Neural progenitor cell (in vitro differentiated cells): ENCODE data around the gene MCTP2. TPM values are rescaled to one million over a fixed set of nuclear protein-coding genes. Genes with fewer than 3 reads are reported as not detected.
A peak's percentile ranks its signal among the peaks of the same experiment; 100 is the strongest.

Experiments used
- DNase-seq: peaks from one replicate; pipeline ENCODE4 v3.0.0-alpha.2; 2016; ENCODE audit warnings: low spot score
- H2AFZ ChIP-seq: fragments of 200-600 bp; sonication (generic); replicated peaks from 2 replicates; pipeline ENCODE4 v1.6.1; 2016; ENCODE audit warnings: antibody characterized with exemption
- H3F3A ChIP-seq: fragments of 200-600 bp; sonication (generic); 2 replicates; pipeline ENCODE4 v1.6.1; 2016; ENCODE audit warnings: antibody characterized with exemption, low read depth
- H3K27ac ChIP-seq: fragments of 200-600 bp; sonication (generic); 2 replicates; pipeline ENCODE4 v1.5.1; 2016; ENCODE audit warnings: mild to moderate bottlenecking
- H3K27me3 ChIP-seq: fragments of 200-600 bp; sonication (generic); 2 replicates; pipeline ENCODE4 v1.6.1; 2016; ENCODE audit warnings: mild to moderate bottlenecking, moderate library complexity
- H3K36me3 ChIP-seq: fragments of 200-600 bp; sonication (generic); 2 replicates; pipeline ENCODE4 v1.5.1; 2016
- H3K4me1 ChIP-seq: fragments of 200-600 bp; sonication (generic); 2 replicates; pipeline ENCODE4 v1.6.1; 2016; ENCODE audit warnings: mixed run types
- H3K4me2 ChIP-seq: fragments of 200-600 bp; sonication (generic); 2 replicates; pipeline ENCODE4 v1.6.1; 2016
- H3K4me3 ChIP-seq: fragments of 200-600 bp; sonication (generic); 2 replicates; pipeline ENCODE4 v1.5.1; 2016
- H3K79me2 ChIP-seq: fragments of 200-600 bp; sonication (generic); 2 replicates; pipeline ENCODE4 v1.6.1; 2016; ENCODE audit warnings: low read depth
- H3K9ac ChIP-seq: fragments of 200-600 bp; sonication (generic); 2 replicates; pipeline ENCODE4 v1.6.1; 2016
- H3K9me3 ChIP-seq: fragments of 200-600 bp; sonication (generic); 2 replicates; pipeline ENCODE4 v1.5.1; 2016; ENCODE audit warnings: low read depth
- H4K20me1 ChIP-seq: fragments of 200-600 bp; sonication (generic); 2 replicates; pipeline ENCODE4 v1.6.1; 2016; ENCODE audit warnings: low read depth
- H3K27ac Mint-ChIP-seq: 3 replicates; pipeline ENCODE4 v1.8.0; 2021; ENCODE audit warnings: mixed read lengths
- H3K27me3 Mint-ChIP-seq: 2 replicates; pipeline ENCODE4 v1.8.0; 2022; ENCODE audit warnings: low read depth, mild to moderate bottlenecking, inconsistent platforms, moderate library complexity, mixed read lengths; ENCODE audit not compliant: insufficient read depth
- H3K36me3 Mint-ChIP-seq: 3 replicates; pipeline ENCODE4 v1.8.0; 2021; ENCODE audit warnings: mixed read lengths
- H3K4me1 Mint-ChIP-seq: 3 replicates; pipeline ENCODE4 v1.8.0; 2021; ENCODE audit warnings: mixed read lengths
- H3K4me3 Mint-ChIP-seq: 3 replicates; pipeline ENCODE4 v1.8.0; 2021; ENCODE audit warnings: mild to moderate bottlenecking, moderate library complexity, mixed read lengths
- H3K9me3 Mint-ChIP-seq: 3 replicates; pipeline ENCODE4 v1.8.0; 2020; ENCODE audit warnings: mixed read lengths
- EZH2 ChIP-seq: fragments of 200-600 bp; sonication (generic); IDR thresholded peaks from 2 replicates; pipeline ENCODE4 v1.6.1; 2017; ENCODE audit warnings: antibody characterized with exemption, mild to moderate bottlenecking, moderate library complexity
- EZH2phosphoT487 ChIP-seq: fragments of 200-600 bp; sonication (generic); IDR thresholded peaks from 2 replicates; pipeline ENCODE4 v1.6.1; 2017; ENCODE audit warnings: antibody characterized with exemption
- total RNA-seq: library from RNA; depleted of rRNA; stranded (reverse); fragments of >200 nt; gene quantifications from 2 replicates; pipeline ENCODE4 v1.2.3, GENCODE V29; 2015; ENCODE audit warnings: low replicate concordance
- TF ChIP-seq, protein P1 (sequence below): fragments of 200-600 bp; sonication (generic); IDR thresholded peaks from 2 replicates; pipeline ENCODE4 v1.5.1; 2017; ENCODE audit warnings: antibody characterized with exemption, mild to moderate bottlenecking

The MCTP2 gene
- total RNA-seq, 1 donor from 2014 or later, result 0.17 TPM

DNA sequence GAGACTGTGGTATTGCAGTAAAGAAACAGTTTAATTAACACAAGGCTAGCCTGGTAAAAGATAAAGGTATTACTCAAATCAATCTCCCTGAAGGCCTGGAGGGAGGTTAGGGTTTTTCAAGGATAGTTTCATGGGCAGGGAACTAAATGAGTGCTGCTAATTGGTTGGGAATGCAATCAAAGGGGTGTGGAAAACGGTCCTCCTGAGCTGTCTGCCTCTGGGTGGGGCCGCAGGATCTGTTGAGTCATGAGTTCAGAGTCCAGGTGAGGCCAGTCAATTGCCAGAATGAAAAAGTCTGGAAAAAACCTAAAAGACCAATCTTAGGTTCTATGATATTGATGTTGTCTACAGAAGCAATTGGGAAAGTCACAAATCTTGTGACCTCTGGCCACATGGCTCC, 293.2 kb downstream of the MCTP2 start:
- Mint-ChIP-seq H3K4me1 (no peaks in the 10 kb centered on the region), H3K36me3 (no peaks in the 10 kb centered on the region), H3K9me3 (no peaks in the 10 kb centered on the region), H3K27me3 (peaks cover 5% of the 10 kb centered on the region), H3K4me3 (no peak overlapping the region), H3K27ac (no peak overlapping the region)
- no peak overlapping the region for H2AFZ ChIP-seq
- H3K4me2 ChIP-seq, result no peak overlapping the region
- H3K9me3 ChIP-seq, result no peaks in the 10 kb centered on the region
- H3K27ac ChIP-seq, result no peak overlapping the region
- no peak for TF ChIP-seq EZH2phosphoT487
- TF ChIP-seq EZH2, result no peak
- TF ChIP-seq, protein P1, sequence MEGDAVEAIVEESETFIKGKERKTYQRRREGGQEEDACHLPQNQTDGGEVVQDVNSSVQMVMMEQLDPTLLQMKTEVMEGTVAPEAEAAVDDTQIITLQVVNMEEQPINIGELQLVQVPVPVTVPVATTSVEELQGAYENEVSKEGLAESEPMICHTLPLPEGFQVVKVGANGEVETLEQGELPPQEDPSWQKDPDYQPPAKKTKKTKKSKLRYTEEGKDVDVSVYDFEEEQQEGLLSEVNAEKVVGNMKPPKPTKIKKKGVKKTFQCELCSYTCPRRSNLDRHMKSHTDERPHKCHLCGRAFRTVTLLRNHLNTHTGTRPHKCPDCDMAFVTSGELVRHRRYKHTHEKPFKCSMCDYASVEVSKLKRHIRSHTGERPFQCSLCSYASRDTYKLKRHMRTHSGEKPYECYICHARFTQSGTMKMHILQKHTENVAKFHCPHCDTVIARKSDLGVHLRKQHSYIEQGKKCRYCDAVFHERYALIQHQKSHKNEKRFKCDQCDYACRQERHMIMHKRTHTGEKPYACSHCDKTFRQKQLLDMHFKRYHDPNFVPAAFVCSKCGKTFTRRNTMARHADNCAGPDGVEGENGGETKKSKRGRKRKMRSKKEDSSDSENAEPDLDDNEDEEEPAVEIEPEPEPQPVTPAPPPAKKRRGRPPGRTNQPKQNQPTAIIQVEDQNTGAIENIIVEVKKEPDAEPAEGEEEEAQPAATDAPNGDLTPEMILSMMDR, result no peak
- H3F3A ChIP-seq, result no peaks in the 10 kb centered on the region
- H3K9ac ChIP-seq, result no peak overlapping the region
- H3K27me3 ChIP-seq, result no peaks in the 10 kb centered on the region
- no peaks in the 10 kb centered on the region for H4K20me1 ChIP-seq
- no peaks in the 10 kb centered on the region for H3K4me1 ChIP-seq
- H3K79me2 ChIP-seq, result no peaks in the 10 kb centered on the region
- no peaks in the 10 kb centered on the region for H3K36me3 ChIP-seq
- DNase-seq, result no peak
- H3K4me3 ChIP-seq, result no peak overlapping the region

DNA sequence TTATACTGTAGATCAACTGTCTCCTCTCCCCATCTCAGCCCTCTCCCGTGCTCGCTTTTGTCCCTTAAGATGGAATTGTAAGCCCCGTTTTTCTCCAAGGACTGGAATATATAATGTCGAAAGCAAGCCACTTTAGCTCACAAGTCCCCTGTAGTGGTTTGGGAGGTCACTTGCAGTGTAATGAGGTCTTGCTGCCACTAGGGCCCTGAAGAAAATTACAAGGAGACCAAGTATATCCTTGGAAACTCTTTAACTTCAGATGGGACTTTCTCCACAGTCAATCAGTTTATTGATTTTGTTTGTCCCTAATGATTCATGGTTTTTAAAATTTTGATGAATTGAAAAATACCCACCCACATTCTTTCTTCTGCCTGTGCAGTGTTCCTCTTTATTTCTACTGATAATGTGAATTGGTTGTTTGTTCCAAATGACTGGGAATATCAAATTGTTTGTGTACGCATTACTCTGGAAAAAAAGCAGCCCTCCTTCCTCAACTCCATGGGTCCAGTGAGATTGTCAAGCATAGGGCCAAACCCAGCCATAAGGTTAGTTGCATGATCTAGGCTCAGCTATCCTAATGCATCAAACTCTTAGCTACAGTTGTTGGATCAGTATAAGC, 294.8 kb downstream of the MCTP2 start:
- no peak overlapping the region for H3K4me2 ChIP-seq
- Mint-ChIP-seq H3K4me3 (no peak overlapping the region), H3K27ac (no peak overlapping the region), H3K4me1 (peaks cover 2% of the 10 kb centered on the region), H3K36me3 (no peaks in the 10 kb centered on the region), H3K9me3 (no peaks in the 10 kb centered on the region), H3K27me3 (peaks cover 5% of the 10 kb centered on the region)
- H3K9ac ChIP-seq, result no peak overlapping the region
- H3K27ac ChIP-seq, result no peak overlapping the region
- H3K36me3 ChIP-seq, result no peaks in the 10 kb centered on the region
- peak; percentile 40 for DNase-seq
- peak overlapping the region; percentile 94 for H2AFZ ChIP-seq
- no peaks in the 10 kb centered on the region for H3K4me1 ChIP-seq
- H3K9me3 ChIP-seq, result no peaks in the 10 kb centered on the region
- no peaks in the 10 kb centered on the region for H3K27me3 ChIP-seq
- H3K4me3 ChIP-seq, result no peak overlapping the region
- no peaks in the 10 kb centered on the region for H3K79me2 ChIP-seq
- no peaks in the 10 kb centered on the region for H3F3A ChIP-seq
- TF ChIP-seq EZH2, result no peak
- TF ChIP-seq, protein P1, result peak; percentile 67
- no peaks in the 10 kb centered on the region for H4K20me1 ChIP-seq

DNA sequence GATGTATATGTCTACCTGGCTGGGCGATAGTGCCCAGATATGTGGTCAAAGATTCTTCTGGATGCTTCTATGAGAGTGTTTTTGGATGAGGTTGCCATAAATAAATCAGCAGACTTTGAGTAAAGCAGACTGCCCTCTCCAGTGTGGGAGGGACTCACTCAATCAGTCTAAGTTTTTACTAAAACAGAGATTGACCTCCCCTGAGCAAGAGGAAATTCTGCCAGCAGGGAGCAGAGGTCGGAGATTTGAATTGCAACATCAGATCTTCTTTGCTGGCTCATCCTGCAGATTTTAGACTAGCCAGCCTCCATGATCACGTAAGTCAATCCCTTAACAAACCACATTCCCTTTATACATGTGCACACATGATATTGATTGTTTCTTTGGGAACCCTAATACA, 300.9 kb downstream of the MCTP2 start:
- H3K4me2 ChIP-seq, result no peak overlapping the region
- DNase-seq, result no peak
- Mint-ChIP-seq H3K27ac (no peak overlapping the region), H3K9me3 (no peaks in the 10 kb centered on the region), H3K36me3 (no peaks in the 10 kb centered on the region), H3K27me3 (no peaks in the 10 kb centered on the region), H3K4me3 (no peak overlapping the region), H3K4me1 (peaks cover 11% of the 10 kb centered on the region)
- H2AFZ ChIP-seq, result peak overlapping the region; percentile 55
- no peaks in the 10 kb centered on the region for H3K79me2 ChIP-seq
- no peak overlapping the region for H3K27ac ChIP-seq
- H3K4me3 ChIP-seq, result no peak overlapping the region
- H3K9me3 ChIP-seq, result no peaks in the 10 kb centered on the region
- H3K9ac ChIP-seq, result no peak overlapping the region
- H3K36me3 ChIP-seq, result no peaks in the 10 kb centered on the region
- no peaks in the 10 kb centered on the region for H3F3A ChIP-seq
- no peak for TF ChIP-seq EZH2
- no peak for TF ChIP-seq EZH2phosphoT487
- TF ChIP-seq, protein P1, result no peak
- no peaks in the 10 kb centered on the region for H3K27me3 ChIP-seq
- no peaks in the 10 kb centered on the region for H4K20me1 ChIP-seq
- no peaks in the 10 kb centered on the region for H3K4me1 ChIP-seq
